HG02763 (cell line): ENCODE results near the gene SLC11A1.

Experiments
- ATAC-seq: cut with Tn5 transposase; IDR thresholded peaks from one replicate; pipeline ENCODE4 v1.9.1; 2021; ENCODE audit warnings: mild to moderate bottlenecking, moderate library complexity; ENCODE audit not compliant: unreplicated experiment

The SLC11A1 gene

GRCh38 chr2:218431878-218432277 is 49.8 kb downstream of the SLC11A1 start:
- ATAC-seq, result no peak

GRCh38 chr2:218432676-218433365 is 50.7 kb downstream of the SLC11A1 start:
- ATAC-seq, result no peak

DNA sequence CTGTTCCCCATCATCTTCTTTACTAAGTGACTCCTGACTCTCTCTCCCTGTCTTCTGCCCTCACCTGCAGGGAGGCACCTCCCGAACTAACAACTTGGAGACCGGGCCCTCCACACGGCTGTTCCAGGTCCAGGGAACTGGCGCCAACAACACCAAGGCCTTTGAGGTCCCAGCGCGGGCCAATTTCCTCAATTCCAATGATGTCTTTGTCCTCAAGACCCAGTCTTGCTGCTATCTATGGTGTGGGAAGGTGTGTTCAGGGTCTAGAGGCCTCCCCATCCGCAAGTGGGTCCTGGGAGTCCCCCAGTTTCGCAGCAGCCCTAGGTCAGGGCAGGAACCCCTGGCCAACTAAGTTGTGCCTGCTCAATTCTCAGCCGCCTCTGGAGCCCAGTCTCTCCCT is 52.4 kb downstream of the SLC11A1 start:
- no peak for ATAC-seq

- no peak for ATAC-seq
Observed at GRCh38 chr2:218435003-218435982, 53.2 kb downstream of the SLC11A1 start.

GRCh38 chr2:218436992-218437391 is 54.9 kb downstream of the SLC11A1 start:
- no peak for ATAC-seq

DNA sequence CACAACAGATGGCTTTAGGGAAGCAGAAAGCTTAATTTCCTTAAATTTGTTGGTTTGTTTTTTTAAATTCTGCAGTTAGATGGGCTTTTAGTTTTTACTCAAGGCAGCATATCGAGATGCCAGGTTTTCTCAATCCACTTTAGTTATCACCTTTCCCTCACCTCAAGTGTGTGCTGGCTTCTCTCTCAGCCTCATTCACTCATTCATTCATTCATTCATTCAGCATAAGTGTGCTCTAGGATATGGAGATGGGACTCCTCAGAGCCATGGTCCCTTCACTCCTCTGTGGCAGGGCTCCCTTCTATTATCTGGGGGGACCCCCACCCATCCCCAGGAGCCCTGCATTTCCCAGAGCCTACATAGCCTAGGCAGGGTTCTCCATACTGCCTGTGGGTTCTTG is 55.9 kb downstream of the SLC11A1 start:
- no peak for ATAC-seq

- no peak for ATAC-seq
Observed at GRCh38 chr2:218438596-218438995, 56.5 kb downstream of the SLC11A1 start.

DNA sequence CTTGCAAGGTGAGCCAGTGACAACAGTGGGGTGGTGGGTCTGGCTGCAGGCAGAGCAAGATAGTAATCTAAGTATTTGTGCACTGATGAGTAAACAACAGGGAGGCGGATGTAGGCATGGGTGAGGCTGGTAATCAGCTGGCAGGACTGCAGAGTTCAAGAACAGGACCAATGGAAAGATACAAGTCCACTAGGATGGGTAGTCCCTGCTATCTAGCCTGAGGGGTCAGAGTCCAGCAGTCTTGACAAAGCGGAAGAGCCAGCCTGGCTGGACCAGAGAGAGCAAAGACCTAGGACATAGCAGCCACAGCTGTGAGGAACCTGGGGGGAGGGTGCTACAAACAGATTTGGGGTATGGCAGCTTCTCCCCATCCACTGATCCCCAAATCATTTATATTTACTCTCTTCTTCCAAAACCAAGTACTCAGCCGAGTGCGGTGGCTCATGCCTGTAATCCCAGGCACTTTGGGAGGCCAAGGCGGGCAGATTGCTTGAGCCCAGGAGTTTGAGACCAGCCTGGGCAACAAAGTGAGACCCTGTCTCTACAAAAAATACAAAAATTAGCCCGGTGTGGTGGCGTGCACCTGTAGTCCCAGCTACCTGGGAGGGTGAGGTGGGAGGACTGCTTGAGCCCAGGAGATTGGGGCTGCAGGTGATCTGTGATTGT is 62.8 kb downstream of the SLC11A1 start:
- no peak for ATAC-seq

GRCh38 chr2:218445602-218446001 is 63.5 kb downstream of the SLC11A1 start:
- no peak for ATAC-seq
